SKM-1 treated with dmso at 0.1 percent for 144 hours (cell line): Measurements from ENCODE around the gene RPP25L.
"Not testable (repeated sequence)": the region's sequence is repeated elsewhere in the genome, so short reads cannot be mapped to it uniquely, and the experiment has no call there.

ENCODE experiments used
- DNase-seq: peaks from one replicate; lab custom pipeline; 2025; ENCODE audit not compliant: unreplicated experiment; lab: John Stamatoyannopoulos, UW

Gene RPP25L

DNA sequence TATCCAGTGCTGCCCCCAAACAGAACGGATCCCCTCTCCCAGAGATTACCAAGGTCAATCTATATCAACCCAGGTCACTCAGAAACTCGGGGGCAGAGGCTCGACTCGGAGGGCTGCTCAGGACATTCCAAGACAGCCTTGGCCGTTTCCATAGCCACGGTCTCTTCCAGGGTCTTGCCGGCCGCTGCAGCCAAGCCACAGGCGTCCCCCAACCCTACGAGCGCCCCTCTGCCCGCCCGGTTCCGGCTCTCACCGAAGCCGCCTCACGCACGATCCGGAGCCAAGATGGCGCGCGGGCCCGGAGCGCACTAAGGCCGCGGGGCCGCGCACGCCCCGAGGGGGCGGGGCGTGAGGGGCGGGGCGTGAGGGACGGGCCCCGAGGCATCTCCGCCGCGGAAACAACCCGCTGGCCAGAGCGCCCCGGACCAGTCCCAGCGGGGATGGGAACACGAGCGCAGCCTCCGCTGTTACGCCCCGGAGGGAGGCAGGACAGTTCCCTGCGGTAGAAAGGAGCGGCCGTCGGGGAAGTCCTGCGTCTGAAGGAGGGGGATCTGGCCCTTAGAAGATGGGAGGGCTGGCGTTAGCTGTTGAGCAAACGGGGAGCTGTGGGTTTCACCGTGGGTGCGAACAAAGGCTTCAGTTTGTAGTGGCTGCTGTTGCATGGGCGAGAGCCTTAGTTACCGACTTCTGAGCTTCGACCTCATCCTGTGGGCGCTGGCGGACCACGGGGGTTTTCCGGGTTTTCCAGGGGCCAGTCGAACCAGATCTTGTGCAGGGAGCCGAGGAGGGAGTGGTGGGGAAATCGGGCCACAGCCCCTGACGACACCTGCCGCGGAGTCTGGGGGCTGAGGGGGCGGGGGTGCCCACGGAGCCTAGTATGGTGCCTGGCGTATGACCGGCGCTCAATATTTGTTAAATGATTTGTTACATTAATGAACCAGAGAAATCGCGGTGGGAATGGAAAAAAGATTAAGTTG, at the start of gene RPP25L:
RPP25L (minus strand) TSS at position 287 of the 977 bp plus-strand sequence. CDS start 801 bp downstream, outside the sequence.
- DNase-seq, result peak; percentile 71

- DNase-seq, result no peak
Measured at GRCh38 chr9:34659592-34660253, 47.8 kb upstream of the RPP25L start.

DNA sequence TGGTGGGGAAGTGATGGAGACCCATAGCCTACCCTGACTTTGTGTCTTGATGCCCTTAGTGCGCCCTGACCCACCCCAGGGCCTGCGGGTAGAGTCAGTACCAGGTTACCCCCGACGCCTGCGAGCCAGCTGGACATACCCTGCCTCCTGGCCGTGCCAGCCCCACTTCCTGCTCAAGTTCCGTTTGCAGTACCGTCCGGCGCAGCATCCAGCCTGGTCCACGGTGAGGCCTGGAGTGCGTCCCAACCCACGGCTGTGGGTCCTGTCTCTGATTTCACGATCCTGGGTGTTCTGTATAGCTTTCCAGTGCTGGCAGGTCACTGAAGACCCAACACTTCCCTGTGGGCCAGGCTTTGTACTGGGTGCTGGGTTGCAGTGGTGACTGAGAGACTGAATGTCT, 46.6 kb upstream of the RPP25L start:
- DNase-seq, result no peak

DNA sequence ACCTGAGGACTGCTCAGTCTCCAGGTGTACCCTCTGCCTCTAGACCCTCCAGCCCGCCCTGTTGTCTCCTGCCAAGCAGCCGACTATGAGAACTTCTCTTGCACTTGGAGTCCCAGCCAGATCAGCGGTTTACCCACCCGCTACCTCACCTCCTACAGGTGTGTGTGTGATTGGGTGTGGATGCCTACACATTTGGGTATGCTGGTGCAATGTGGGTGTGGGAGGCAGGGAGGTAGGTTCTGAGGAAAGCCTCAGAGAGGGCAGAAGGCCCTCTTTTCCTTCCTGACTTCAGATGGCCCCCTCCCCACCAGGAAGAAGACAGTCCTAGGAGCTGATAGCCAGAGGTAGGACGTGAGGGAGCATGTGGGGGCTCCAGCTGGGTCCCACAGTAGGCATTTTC, 45.1 kb upstream of the RPP25L start:
- no peak for DNase-seq

DNA sequence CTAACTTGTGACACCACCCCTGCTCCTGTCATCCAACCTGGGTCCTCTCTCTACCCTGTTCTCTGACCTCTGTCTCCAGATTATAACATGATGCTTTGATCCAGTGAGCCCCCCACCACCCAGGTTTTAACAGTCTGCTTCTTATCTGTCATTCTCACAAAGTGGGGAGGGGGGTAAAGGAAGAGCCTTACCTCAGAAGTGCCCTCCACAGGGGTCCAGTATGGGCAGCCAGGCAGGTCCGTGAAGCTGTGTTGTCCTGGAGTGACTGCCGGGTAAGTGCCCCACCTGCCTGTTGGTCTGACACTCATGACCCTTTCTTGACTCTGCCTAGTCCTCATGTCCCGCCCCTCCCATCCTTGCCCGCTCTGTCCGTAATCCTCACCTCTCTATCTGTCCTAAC, 43.5 kb upstream of the RPP25L start:
- no peak for DNase-seq

DNA sequence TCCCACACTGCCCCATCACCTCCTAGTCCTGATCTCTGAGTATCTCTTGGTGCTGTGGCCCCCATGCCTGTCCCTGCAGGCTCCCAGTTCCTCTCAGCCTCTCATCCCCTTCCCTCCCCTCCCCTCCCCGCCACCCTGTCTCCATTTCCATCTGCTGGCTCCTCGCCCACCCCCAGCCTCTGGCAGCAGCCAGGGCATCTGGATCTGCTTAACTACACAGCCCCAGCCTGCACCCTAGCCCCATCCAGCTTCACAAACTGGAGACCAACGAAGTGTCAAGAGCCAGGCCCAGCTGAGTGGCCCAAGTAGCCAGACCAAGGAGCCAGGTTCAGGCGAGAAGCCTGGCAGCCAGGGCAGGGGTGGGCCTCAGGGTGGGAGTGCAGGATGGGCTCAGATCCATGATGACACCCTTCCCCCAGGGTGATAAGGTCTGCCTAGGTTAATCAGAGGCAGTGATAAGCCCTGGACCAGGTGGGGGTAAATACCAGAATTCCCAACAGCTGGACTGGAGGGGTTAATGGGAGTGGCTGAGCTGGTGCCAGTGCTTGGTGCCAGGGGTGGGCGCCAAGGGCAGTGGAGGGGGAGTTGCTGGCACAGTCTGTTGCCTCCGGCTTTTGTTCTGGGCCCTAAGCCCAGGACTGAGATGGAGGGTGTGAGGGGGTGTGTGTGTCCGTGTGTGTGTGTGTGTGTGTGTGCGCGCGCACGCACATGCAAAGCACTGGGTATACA, 42.6 kb upstream of the RPP25L start:
- DNase-seq, result no peak

DNA sequence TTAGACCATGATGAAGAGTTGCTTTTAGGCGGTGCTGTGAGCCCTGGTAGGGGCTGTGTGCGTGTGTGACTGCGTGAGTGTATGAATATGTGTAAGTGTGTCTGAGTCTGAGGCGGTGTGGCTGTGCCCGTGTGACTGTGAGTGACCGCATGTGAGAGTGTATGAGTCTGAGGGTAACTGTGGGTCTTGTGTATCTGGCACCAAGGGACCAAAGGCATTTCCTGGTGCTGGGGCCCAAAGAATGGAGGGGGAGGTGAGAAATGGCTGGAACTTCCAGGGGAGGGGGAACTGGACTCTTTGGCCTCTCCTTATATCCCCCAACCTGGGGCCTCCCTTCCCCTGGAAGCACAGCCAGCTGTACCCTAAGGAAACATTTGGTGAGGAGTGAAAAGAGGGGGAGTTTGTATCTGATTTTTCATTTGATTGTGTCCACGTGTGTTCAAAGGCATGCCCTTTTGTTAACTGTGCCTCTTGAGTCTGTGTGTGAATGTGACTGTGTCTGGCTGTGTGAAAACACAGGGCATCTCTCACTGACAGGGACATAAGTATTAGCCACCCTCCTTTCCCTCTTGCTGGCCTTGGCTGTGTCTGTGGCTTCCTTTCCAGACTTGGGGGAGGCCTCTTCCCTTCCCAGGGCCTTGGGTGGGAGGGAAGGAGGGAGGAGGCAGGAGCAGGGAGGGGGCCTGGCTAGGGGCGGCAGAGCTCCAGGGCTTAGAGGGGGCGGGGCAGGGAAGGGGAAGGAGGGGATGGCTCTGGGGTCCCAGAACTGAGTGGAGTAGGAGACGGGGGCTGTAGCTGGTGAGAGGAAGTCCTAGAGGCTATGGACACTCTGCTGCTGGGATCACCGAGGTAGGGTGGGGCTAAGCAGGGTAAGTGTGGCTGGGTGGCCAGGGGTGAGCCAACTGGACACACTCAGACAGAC, 41.5 kb upstream of the RPP25L start:
- DNase-seq, result no peak

DNA sequence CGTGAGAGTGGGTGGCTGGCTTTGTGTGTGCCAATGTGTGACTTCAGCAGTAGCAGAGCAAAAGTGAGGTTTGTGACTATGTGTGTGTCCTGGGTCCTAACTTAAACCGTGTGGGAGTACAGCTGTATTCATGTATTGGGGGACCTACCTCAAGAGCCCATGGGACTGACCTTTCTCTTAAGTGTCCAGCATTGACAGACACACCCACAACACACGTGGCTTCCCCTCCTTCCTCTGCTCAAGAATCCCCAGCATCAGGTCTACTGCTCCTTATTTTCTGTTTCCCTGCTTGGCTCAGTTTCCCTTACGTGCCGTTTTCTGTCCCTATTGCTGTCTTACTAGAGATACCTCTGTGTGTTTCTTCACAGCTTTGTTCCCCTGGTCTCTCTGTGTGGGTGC, 40.7 kb upstream of the RPP25L start:
- DNase-seq, result no peak

DNA sequence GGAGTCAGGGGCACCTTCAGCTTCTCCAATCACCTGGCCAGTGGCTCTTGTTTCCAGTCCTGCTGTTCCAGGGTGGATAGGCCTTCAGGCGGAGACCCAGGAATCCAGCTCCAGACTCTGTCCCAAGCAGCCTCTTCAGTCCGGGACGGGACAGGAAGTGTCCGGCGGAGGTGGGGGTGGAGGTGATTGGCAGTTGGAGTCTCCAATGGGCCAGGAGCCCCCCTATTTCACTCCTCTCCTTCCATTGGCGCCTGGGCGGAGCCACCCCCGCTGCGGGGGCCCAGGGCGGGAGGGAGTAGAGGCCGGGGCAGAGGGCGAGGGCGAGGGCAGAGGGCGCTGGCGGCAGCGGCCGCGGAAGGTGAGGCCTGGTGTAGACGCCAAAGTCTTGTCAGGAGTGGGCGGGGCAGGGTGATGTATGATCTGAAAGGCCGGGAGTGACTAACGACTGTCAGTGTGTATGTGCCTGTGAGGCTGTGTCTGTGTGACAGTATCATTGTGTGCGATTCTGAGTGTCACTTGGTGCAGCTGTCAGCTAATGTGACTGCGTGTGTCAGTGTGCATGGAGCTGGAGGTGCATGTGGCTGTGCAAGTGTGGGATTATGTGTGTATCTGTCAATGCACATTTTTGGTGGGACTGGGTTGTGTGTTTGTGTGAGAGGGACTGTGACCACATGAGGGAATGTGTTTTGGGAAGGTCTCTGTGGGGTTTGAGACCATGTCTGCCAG, 40.1 kb upstream of the RPP25L start, which contains the start of gene IL11RA:
IL11RA (plus strand) TSS at position 310 of the 726 bp plus-strand sequence. CDS start 3,033 bp downstream, outside the sequence.
- no peak for DNase-seq

GRCh38 chr9:34651321-34651720, 39.4 kb upstream of the RPP25L start:
- no peak for DNase-seq

DNA sequence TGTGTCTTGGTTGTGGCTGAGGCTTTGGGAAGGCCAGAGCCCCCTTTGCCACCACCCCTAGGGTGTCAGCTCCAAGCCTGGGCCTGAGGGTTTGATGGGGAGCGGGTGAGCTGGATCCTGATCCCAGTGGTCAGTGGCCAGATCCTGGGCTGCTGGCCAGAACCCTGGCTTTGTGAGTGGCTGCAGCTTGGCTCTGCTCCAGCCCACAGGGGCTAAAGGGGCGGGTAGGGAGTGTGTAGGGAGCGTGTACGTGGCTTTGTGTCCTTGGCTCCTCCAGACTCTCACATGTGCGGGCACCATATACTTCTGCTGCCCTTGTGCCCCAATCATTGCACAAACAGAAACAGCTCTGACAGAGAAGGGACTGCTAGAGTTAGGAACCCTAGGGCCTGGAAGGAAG, 38.9 kb upstream of the RPP25L start:
- no peak for DNase-seq

DNA sequence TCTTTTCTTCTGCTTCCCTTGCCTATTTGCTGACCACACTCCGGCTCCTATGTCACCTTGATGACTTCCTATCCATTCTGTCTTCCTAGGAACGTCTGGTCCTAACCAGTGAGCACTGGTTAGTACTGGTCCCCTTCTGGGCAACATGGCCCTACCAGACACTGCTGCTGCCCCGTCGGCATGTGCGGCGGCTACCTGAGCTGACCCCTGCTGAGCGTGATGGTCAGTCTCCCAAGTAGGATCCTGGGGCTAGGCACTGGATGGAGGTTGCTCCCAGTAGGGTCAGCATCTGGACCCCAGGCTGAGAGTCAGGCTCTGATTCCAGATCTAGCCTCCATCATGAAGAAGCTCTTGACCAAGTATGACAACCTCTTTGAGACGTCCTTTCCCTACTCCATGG, 36.8 kb upstream of the RPP25L start:
- no peak for DNase-seq

DNA sequence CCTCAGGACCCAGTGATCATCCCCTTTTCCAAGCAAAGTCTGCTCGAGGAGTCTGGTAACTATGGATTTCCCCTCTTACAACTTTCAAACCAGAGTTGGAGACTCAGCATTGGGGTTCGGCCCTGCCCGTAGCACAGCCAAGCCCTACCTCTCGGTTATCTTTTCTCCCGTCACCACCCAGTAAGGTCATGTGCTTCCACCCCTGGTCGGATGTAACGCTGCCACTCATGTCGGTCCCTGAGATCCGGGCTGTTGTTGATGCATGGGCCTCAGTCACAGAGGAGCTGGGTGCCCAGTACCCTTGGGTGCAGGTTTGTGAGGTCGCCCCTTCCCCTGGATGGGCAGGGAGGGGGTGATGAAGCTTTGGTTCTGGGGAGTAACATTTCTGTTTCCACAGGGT, 35.8 kb upstream of the RPP25L start:
- no peak for DNase-seq

DNA sequence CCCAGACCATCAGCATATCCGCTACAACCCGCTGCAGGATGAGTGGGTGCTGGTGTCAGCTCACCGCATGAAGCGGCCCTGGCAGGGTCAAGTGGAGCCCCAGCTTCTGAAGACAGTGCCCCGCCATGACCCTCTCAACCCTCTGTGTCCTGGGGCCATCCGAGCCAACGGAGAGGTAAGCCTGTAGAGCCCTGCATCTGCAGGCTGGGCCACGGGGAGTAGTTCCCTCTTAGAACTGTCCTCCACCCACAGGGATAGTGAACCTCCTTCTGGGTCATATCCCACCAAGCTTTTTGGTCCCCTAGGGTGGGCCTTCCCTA, 35.1 kb upstream of the RPP25L start:
- no peak for DNase-seq

DNA sequence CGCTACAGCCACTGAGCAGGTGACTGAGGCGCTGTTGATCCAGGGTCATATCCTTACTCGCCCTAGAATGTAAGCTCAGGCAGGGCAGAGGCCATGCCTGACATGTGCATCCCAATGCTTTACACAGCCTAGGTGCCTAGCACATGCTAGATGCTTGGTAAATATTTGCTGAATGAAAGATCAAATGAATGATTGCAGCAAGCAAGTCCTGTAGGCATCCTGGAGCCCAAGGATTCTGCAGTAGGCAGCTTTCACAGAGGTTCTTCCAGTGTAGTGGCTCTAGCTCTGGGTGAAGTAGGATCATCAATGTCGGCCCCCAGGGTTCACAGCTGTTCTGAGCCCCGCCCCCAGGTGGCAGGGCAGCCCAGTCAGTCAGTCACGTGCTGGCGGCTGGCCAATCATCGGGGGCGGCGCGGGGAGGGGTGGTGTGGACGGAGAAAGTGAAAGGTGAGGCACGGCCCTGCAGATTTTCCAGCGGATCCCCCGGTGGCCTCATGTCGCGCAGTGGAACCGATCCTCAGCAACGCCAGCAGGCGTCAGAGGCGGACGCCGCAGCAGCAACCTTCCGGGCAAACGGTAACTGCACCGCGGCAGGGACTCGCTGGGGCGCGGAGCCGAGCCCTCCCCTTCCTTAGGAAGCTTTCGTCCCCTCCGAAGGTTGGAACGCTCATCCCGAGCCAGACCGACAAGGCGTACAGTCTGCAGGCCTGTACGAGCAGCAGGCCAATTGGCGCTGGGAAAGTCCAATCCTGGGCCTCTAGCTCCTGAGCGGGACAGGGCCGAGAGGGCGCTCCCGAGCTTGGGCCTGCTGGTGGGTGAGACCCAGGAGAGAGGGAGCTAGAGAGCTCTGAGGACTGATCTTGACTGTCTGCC, 34.5 kb upstream of the RPP25L start, which contains the start of gene GALT:
GALT (plus strand) TSS at position 465 of the 873 bp plus-strand sequence; CDS start at position 495, 30 bp downstream.
- peak; percentile 81 for DNase-seq

GRCh38 chr9:34644766-34645314, 32.9 kb upstream of the RPP25L start:
- DNase-seq, result no peak

- no peak for DNase-seq
Measured at GRCh38 chr9:34642679-34643078, 30.8 kb upstream of the RPP25L start.

- not testable (repeated sequence) for DNase-seq
Measured at GRCh38 chr9:34639322-34639721, 27.4 kb upstream of the RPP25L start.

- DNase-seq, result no peak
Measured at GRCh38 chr9:34638138-34638445, 26.2 kb upstream of the RPP25L start.
